CD4-positive, alpha-beta T cell treated with Interleukin-12 subunit alpha and Interleukin-12 subunit beta, for 1 hour (primary cell): ENCODE results near the gene MAML3.

Source experiments
- DNase-seq: peaks from one replicate; pipeline ENCODE4 v3.0.0-alpha.2; 2020

The MAML3 gene

DNA sequence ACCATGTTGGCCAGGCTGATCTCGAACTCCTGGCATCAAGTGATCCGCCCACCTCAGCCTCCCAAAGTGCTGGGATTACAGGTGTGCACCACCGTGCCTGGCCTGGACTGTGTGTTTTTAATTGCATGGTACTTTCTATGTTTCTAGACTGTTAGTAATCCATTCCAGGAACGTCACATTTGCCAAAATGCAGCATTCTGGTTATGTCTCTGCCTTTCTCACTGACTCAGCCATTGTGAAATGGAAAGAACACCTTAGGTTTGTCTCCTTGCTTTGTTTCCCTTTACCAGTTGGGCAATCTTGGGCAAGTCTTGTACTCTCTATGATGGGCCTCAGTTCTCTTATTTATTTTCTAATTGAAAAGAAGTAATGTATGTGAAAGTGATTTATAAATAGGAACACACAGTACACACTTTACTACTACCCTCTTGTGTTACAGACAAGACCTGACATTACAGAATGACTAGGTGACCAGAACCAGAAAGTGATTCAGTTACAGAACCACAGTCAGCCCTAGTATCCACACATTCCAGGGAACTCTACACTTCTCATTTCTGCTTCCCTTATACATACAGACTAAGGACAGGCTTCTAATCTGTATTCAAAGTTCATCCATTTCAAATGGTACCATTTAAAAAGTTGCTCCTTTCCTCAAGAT is 301.2 kb downstream of the MAML3 start:
- no peak for DNase-seq

DNA sequence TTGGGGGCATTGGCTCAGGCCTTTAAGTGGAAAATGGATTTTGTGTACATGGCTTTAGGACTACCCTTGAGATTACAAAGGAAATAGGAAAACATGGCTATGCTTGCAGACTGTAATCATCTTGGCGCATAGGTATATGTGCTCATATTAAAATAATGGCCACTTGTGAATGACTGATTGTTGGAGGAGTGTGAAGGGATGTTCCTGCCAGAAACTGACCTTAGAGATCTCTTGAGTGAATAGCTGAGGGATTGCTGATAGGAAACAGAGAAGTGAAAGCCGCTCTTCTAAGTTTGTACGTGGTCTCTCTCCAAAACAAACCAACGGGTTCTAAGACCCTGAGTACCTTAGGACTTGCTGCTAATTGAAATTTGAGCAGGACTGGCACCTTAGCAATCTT is 302.3 kb downstream of the MAML3 start:
- DNase-seq = no peak

DNA sequence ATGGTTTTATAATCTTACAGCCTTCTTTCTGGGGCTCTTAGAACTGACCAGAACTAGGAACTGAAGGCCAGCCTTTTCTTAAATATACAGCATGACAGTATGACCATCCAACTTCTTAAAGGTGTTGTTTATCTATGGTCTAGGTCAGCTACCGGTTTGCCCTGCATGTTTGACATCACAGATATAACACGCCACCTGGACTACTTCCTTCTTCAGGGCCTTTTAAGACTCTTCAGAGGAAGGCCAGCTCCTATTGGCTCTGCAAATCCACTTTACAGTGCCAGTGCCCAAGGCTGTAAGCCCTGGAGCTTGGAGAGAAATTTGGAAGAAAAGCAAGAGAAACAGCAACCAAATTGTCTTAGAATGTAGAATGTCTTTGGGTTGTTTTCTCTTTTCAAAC is 302.9 kb downstream of the MAML3 start:
- DNase-seq = no peak

DNA sequence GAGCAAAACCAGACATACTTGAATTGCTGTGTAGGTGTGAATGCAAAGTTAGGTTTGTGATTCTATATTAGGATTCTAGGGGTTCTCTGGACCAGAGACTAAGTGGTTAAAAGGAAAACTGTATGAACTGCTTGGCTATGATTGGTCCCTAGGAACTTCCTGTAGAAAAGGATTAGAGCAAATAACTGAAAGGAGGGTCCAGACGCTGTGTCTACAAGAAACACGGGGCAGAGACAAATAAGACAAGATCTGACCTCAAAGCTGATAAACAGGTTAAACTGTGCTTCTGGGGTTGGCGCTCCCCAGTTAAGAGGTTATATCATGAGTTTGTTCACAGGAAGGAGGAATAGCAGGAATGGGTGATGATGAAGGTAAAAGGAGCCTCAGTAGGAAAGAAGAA is 304.8 kb downstream of the MAML3 start:
- no peak for DNase-seq

DNA sequence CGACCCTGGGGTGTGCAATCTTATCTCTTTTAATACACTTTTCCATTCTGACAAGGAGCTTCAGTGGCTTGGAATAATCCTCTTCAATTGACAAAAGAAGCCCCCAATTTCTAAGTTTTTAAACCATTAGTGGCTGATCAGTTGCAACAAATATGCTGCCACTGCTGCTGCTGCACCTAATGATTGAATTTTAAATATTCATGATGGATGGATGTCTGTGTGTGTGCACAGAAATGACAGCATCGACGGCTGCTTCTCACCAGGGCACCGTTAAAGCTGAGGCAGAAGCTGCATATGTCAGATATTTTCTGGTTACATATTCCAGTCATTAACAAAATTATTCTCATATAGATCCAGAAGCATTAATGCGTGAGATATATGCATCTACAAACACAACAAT is 306.0 kb downstream of the MAML3 start:
- no peak for DNase-seq

DNA sequence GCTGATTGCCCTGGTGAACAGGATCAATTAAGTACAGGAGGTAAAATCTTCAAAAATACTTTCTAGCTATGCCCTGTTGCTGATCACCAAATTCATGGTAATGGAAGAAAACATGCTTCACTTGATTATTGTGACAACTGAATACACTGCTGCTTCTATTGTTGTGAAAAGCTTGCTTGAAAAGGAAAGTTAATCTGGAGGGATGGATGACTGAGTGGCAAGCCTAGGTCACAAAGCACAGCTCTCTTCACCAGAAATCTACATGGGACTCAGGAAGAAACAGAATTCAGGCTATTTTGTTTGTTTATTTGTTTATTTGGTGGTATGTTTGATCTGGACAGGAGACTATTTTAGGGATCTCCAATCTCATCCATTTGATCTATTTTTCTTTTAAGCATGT is 306.4 kb downstream of the MAML3 start:
- DNase-seq = no peak

DNA sequence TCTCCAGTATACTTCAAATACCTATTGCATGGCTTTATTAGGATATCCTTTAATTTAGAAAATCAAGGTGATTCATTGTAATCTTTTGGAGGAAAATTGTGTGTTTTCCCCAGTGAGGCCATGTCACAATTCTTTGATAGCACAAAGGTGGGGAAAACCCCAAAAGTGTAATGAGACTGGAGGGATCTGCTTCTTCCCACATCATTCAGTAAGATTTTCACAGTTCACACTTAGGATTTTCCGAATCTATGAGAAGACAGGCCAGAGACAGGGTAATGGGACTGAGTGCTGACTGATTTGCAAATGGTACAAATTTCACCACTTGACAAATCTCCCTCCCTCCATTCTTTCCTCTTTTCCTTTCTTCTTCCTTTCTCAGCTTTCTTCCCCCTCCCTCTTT is 307.2 kb downstream of the MAML3 start:
- DNase-seq = no peak

DNA sequence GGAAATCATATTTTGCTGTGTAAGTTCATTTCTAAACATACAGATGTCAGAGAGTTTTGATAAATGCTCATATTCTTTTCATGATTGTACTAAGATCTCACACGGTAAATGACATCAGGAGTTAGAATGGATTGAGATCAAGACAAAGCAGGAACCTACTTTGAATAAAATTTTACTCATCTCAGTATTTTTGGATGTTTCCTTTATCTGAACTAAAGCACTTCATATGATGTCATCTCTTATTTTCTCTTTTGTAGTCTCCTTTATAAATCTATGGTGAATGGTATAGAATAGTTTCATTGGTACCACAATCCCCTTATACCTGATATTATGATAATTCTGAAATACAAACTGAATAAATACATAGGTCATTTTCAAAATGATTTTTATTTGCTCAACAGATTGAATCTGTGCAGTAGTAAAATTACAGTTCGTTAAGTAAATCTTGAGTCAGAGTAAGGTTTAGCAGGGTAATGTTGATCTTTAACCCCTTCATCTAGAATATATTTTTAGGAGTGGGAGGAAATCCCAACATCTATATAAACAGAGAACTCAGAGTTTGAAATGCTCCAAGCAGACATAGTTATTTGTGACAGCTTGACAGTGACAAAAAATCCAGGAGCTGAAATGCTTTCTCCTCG is 308.4 kb downstream of the MAML3 start:
- no peak for DNase-seq

DNA sequence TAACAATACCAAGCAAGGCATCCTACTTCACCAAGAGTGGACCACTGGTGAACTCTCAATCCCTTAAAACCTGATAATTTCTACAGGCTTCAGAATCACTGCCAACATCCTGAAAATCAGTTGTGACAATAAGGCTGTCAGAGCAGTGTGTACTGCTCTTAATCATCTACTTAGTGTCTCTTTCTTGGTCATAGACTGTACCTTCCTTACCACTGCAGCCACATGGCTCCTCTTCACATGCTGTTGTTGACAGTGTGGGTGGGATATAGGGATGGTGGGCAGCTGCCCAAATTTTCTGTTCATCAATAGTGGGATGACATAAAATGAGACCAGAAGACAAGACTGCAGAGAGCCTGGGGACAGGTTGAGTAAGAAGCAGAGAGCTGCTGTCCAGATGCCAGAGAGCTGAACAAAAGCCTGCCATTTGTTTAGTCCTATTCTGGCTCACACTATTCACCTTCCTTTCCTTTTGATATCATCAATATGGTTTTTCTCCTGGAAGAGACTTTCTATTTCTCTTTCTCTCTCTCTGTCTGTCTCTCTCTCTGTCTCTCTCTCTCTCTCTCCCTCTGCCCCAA is 309.4 kb downstream of the MAML3 start:
- no peak for DNase-seq

DNA sequence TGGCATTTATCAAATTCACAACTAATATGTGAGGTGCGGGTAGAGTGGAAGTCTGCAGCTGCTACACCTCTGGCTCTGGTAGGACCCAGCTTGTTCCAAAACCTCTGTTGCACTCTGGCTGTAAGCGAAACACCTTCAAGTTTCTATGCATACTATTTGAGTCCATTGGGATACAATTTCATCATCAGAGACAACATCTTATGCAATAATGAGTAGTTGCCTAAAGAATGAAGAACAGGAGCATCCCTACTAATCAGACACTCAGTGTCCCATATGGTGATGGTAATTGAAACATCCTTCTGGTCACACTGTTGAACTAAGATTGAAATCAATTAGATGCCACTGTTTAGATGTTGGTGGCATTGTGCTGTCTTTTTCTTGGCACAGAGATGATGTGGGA is 309.9 kb downstream of the MAML3 start:
- DNase-seq = no peak

DNA sequence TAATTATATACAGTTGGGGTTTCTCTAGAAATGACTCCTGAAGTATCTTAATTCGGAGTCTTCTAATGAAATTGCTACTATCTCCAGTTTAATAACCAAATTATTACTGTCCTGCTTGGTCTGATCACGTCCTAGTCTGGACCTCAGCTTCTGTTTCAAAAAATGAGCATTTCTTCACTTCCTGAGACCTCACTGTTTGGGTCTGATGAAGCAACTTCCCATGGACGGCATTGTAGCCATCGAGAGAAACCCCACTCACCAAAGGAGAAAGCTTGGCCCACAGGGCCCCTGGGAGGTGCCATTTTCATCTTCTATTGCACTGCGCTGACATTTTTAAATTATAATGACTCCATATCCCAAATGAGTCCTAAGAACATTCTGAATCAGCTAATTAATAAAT is 310.3 kb downstream of the MAML3 start:
- DNase-seq = no peak

DNA sequence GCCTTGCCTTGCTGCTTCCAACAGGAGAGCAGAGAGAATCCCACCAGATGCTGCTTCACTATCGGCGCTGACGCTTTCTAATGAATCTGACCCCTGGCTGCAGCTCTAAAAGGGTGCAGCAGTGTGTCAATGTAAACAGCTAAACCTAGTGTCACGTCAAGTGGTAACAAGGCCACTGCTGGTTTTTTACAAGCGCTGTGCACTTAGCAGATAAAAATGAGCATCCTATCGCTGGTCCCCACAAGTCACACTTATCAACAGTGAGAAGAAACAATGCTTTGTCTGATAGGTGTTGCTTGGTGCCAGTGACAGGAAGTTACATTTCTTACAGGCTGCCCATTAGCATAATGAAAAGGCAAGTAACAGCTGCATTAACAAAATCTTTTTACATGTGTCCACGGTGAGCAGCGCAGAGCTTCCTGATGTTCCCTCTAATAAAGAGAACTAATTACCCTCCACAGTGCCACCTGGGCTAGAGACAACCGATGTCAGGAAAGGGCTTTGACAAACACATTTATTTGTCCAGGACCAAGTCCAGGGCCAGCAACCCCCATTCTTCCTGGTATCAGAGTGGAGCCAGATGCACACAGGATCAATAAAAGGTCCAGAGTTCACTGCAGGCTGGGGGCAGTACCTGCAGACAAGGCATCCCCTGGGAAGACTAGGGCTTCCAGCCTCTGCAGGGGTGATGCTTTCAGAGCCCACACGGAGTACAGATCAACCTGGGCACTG is 312.4 kb downstream of the MAML3 start:
- no peak for DNase-seq

DNA sequence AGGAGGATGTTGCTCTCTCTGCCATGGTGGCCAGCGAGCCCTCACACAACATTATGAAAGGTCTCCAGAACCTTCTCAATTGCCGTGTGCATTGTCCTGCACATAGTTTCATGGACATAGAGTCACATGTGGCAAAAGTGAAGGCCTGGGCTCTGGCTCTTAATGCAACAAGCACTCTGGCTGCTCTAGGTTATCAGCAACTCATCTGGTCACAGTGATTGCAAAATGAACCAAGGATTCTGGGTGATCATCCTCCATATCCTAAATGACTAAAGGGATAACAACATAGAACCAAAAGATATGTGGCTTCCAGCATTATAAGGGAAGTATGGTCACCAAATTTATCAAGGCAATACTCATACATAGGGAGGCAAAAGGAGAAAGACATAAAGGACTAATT is 313.2 kb downstream of the MAML3 start:
- DNase-seq = no peak

DNA sequence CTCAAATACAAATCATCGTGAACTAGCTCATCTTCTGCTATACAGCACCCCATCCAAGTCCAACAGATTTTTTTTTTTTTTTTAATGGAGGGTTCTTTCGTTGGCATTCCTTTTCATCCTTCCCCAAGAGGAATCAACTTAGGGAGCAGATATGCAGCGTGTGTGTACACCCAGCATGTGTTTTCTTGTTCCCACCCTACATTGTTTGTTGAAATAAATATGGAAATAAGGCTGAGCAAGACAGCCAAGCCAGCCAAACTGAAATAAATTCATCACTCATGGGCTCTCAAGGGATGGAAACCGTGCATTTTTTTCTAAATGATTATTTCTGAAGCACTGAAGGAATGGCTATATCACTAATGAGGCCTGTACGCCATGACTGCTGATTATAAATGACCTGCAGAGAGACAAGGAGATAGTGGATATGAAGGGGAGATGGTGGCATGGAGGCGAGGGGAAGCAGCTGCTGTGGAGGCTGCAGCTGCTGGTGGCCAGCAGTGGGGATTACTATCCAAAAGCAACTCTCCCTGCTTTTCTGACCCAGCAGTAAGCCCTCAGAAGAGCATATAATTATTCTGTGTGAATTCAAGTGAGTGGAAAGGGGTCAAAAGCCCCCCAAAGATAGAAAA is 314.5 kb downstream of the MAML3 start:
- no peak for DNase-seq

DNA sequence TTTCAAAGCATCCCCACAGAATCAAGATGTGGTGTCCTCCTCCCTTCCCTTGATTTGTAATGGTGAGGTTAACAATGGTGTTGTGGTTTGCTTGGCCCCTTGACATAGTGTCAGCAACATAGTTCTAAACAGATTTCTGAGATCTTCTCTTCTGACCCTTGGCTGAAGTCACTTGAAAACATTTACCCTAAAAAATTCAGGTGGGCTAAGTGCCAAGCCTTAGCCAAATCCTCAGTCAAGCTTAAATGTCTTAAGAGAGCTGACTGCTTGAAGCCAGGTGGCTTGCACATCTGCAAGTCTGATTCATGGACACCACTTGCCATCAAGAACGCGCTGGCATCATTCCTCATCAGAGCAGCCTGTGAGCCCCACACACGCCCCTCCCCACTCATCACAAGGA is 315.2 kb downstream of the MAML3 start:
- DNase-seq = no peak

DNA sequence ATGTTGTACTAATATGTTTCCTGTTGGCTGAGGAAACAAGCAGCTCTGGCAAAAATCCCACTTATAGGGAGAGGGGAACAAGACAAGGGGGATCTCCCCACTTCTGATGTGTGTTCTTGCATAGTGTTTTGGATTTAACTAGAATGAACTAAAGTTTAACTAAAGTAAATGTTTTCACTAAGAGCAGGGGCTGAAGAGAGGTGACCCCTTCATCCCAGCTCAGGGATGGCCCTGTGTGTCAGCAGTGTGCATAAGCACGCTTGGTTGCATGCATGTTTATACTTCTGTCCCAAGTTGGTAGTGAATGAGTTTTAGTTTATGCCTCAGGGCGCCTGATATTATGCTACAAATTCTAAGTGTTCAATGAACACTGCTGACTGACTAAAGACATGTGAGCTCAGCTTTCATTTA is 319.0 kb downstream of the MAML3 start:
- no peak for DNase-seq

DNA sequence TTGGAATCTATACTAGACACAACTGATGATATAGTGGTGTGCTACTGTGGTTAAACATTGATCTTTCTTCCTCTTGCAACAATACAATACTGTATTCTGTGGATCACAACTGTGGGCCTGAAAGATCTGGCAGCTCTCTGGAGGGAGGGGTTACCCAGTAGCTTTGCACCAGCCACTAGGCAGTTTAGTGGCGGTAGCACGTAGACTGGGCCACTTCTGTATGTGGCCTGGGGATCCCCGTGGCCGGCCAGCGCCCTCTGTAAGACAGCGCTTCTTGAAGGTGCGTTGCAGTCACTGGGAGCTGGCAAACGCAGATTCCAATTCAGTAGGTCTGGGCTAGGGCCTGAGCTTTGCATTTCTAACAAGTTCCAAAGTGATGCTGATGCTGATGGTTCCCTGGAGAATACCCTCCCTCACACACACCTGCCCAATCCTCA is 319.7 kb downstream of the MAML3 start:
- DNase-seq = no peak

DNA sequence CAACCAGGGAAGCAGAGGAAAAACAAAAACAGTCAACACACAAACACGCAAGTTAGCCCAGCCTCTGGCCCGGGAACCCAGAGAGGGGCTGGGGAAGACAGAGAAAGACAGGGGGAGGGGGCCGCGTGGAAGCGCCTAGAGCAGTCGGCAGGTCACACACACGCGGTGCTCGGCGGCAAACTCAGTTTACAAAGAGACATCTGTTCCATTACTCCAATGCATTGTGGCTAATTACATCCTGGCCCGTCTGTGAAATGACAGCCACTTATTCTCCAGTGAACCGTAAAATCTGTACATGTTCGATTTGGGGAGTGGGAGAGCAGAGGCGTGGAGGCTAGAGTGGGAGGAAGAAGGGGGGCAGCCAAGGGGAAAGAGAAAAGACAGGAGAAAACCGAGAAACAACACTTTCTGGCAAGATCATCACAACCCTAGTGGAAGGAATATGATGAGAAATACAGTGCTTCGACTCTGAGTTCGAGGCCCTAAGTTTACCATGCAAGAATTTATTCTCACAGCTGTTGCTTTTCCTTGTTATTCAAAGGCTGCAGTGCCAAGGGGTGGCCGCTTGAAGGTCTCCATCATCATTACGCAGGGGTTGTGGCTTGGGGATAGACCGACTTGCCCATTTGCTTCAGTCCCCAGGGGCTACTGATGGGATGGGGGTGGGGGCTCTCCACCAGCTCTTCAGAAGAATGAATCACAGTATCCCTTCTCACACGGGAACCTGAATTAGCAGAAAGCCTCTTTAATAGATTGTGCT is 320.7 kb downstream of the MAML3 start:
- no peak for DNase-seq

DNA sequence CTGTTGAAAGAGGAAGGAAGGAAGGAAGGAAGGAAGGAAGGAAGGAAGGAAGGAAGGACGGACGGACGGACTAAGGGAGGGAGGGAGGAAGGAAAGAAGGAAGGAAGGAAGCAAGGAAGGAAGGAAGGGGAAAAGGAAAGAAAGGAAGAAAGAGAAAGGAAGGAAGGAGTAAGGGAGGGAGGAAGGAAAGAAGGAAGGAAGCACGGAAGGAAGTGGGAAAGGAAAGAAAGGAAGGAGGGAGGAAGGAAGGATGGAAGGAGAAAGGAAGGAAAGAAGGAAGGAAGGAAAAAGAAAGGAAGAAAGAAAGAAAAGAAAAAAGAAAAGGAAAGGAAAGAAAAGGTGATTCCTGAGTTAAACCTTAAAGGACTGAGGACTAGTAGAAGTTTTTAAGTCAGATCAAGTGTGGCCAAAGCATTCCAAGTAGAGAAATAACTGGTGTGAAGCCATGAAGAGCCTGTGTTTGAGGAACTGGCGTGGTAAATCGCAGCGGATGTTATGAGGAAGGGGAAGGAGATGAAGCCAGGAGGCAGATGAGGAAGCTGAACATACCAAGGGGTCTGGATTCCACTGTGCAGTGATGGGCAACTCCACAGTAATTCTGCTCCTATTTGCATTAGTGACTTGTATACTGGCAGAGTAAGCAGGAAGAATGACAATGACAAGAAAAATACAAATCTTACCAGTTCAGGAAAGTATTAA is 324.9 kb downstream of the MAML3 start:
- no peak for DNase-seq

DNA sequence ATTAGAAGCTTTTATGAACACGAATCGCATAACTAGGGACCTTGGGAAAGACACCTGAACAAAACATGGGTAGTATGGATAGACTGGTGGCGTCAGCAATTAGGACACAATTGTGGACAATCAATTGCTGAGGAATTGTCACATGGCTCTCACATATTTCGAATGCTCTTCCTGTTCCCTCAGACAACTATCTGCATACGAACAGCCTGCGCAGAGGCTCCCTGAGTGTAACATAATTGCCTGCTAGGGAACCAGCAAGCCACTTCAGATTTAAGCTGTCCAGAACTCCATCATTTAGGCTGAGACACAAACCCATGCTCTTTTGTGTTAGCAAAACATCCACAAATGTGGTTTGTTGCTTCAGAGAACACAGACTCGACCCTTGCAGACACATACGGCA is 327.6 kb downstream of the MAML3 start:
- no peak for DNase-seq

DNA sequence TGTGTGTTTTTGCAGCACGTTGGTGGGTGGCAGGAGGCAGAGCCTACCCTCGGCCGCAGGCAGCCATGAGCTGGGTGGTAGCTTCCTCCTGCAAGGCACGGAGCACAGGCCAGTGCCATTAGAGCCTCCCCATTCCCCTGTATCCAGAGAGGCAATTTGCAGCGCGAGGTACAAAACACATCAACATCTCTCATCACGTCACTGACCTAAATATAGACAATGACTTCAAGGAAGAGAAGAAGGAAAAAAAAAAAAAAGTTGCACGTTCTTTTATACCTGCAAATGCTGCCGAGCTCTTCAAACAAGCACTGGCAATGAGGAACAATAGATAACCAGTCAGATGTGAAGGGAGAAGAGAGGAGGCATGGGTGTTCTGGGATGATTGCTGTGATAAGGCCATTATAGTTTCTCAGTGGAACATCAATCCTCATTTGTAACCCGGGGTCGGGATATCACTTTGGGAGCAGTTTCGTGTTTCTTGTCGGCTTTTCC is 328.4 kb downstream of the MAML3 start:
- no peak for DNase-seq
